ENCODE data around the gene FADS6.

Gene FADS6

DNA sequence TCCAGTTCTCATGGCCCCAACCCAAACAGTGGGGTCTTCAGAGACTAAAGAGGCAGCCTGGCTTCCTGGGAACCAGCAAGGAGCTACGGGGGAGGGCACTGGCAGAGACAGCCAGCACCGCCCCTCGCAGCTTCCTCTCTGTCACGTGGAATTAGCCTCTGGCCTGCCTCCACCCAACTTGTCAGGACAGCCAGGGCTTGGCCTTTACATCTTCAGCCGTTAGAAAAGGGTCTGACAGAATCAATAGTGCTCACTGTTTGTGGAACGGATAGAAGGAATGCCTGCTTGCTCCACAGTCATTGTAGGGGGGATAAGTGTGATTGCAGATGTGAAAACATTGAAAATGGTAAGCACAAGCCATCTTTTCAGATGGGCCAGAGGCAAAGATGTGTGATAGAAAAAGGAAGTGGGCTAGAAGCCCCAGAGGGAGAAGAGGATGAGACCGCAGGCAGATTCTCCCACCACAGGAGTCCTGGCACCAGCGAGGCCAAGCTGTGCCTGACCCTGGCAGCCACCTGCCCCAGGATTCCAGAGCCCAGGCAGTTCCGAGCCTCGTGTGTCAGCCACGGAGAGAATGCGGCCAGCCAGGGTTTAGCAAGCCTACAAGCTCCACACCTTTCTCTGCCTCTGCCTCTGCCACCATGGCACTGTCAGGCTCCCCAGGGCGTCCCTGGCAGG is 52.3 kb downstream of the FADS6 start:
- H3K9me2 ChIP-seq (replicated peaks; ENCODE audit: low read depth, low read length): no peaks in the 10 kb centered on the region
- TF ChIP-seq, protein P1, sequence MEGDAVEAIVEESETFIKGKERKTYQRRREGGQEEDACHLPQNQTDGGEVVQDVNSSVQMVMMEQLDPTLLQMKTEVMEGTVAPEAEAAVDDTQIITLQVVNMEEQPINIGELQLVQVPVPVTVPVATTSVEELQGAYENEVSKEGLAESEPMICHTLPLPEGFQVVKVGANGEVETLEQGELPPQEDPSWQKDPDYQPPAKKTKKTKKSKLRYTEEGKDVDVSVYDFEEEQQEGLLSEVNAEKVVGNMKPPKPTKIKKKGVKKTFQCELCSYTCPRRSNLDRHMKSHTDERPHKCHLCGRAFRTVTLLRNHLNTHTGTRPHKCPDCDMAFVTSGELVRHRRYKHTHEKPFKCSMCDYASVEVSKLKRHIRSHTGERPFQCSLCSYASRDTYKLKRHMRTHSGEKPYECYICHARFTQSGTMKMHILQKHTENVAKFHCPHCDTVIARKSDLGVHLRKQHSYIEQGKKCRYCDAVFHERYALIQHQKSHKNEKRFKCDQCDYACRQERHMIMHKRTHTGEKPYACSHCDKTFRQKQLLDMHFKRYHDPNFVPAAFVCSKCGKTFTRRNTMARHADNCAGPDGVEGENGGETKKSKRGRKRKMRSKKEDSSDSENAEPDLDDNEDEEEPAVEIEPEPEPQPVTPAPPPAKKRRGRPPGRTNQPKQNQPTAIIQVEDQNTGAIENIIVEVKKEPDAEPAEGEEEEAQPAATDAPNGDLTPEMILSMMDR (conservative IDR thresholded peaks at IDR 0.05; ENCODE audit: low read length): no peak
- no peak for TF ChIP-seq EZH2phosphoT487 (IDR thresholded peaks at IDR 0.05; ENCODE audit: borderline replicate concordance)

DNA sequence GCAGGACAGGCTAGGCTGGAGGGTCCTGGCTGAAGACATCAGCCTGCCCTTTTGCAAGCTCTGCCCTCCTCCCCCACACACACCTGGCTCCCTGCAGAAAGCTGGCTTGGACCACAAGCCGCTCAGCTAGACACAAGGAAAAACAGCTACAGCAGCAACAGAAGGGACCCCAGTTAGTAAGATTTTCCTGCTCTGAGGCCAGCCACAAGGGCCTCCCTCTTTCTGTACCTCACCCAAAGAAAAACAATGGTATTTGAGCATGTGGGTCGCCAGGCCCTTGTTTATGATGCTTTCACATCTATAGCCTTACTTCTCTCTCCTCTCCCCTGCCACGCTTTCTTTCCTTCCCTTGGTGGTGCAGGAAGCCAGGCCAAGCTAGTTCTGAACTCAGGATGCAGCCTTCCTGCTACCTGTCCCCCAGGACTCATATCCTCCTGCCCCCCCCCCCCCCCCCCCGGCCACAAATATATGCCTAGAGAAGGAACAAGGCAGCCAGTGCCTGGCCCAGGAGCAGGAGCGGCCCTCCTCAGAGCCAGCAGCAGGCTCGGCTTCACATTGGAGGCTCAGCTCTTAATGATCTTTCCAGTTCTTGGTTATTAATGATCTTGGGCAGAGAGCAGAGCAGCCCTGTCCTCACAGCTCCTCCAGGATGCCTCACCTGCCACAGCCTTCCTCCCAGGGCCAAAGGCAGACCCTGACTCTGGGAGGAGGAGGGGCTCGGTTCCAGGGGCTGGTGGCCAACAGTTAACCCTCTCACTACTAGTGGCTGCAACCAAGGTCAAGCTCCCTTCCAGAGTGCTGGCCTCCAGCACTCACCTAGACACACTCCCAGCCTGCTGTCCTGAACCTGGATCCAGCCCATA is 53.2 kb downstream of the FADS6 start:
- no peak overlapping the region for H3K9ac ChIP-seq (ENCODE audit: low read depth, low read length, poor library complexity, severe bottlenecking)
- no peaks in the 10 kb centered on the region for H3K79me2 ChIP-seq (ENCODE audit: insufficient read depth, low read length)
- peaks cover 12% of the 10 kb centered on the region; the same call in 1 of the 2 replicates for H3K36me3 ChIP-seq (ENCODE audit: insufficient read depth, low read length)
- H2AFZ ChIP-seq (ENCODE audit: low read length): no peak overlapping the region
- TF ChIP-seq, protein P1 (conservative IDR thresholded peaks at IDR 0.05; ENCODE audit: low read length): no peak
- TF ChIP-seq EZH2phosphoT487 (IDR thresholded peaks at IDR 0.05; ENCODE audit: borderline replicate concordance): no peak
- H3K27me3 ChIP-seq (ENCODE audit: insufficient read depth, low read length, poor library complexity, severe bottlenecking): no peaks in the 10 kb centered on the region
- H3K9me2 ChIP-seq (replicated peaks; ENCODE audit: low read depth, low read length): no peaks in the 10 kb centered on the region
- no peaks in the 10 kb centered on the region for H4K20me1 ChIP-seq (ENCODE audit: insufficient read depth, low read length, poor library complexity, severe bottlenecking)
- H3K9me3 ChIP-seq (ENCODE audit: insufficient read depth, low read depth, low read length): no peaks in the 10 kb centered on the region
- H3K4me1 ChIP-seq (ENCODE audit: insufficient read depth, low read length, poor library complexity, severe bottlenecking): peaks cover 14% of the 10 kb centered on the region
- H3F3A ChIP-seq (ENCODE audit: low read depth): no peaks in the 10 kb centered on the region
- no peak overlapping the region for H3K4me2 ChIP-seq (ENCODE audit: low read depth, low read length, poor library complexity, severe bottlenecking)
- H3K4me3 ChIP-seq (ENCODE audit: low read length, poor library complexity, severe bottlenecking): no peak overlapping the region

More for the DNA sequence above, 52.3 kb downstream of the FADS6 start:
- Histone ChIP-seq H3K4me3 (ENCODE audit: low read length, poor library complexity, severe bottlenecking) (no peak overlapping the region), H3K9ac (ENCODE audit: low read depth, low read length, poor library complexity, severe bottlenecking) (peak overlapping the region; percentile 23), H3F3A (ENCODE audit: low read depth) (no peaks in the 10 kb centered on the region), H4K20me1 (ENCODE audit: insufficient read depth, low read length, poor library complexity, severe bottlenecking) (no peaks in the 10 kb centered on the region), H3K36me3 (ENCODE audit: insufficient read depth, low read length) (peaks cover 12% of the 10 kb centered on the region; the same call in 1 of the 2 replicates), H3K79me2 (ENCODE audit: insufficient read depth, low read length) (no peaks in the 10 kb centered on the region), H2AFZ (ENCODE audit: low read length) (no peak overlapping the region), H3K4me1 (ENCODE audit: insufficient read depth, low read length, poor library complexity, severe bottlenecking) (peaks cover 14% of the 10 kb centered on the region), H3K9me3 (ENCODE audit: insufficient read depth, low read depth, low read length) (no peaks in the 10 kb centered on the region), H3K27me3 (ENCODE audit: insufficient read depth, low read length, poor library complexity, severe bottlenecking) (no peaks in the 10 kb centered on the region), H3K4me2 (ENCODE audit: low read depth, low read length, poor library complexity, severe bottlenecking) (no peak overlapping the region)

DNA sequence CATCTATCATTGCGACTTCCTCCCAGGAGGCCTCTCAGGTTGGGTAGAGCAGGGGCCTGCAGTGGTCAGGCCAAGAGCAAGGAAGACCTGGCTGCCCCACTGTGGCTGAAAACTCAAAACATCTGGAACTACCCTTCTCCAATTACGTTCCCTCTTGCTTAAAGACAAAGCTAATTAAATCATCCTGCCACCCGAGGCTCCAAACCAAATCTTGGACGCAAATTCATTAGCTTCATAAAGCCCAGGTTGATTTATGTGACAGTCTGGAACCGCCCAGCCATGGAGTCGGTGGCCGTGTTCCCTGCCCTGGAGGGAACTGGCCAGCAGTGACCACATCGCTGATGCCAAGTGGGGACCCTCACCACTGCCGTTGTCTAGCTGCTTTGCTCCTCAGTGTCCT is 55.2 kb downstream of the FADS6 start:
- no peaks in the 10 kb centered on the region for H3K79me2 ChIP-seq (ENCODE audit: insufficient read depth, low read length)
- no peak overlapping the region for H3K4me3 ChIP-seq (ENCODE audit: low read length, poor library complexity, severe bottlenecking)
- H3K36me3 ChIP-seq (ENCODE audit: insufficient read depth, low read length): peaks cover 12% of the 10 kb centered on the region; the same call in 1 of the 2 replicates
- no peaks in the 10 kb centered on the region for H3F3A ChIP-seq (ENCODE audit: low read depth)
- H3K4me2 ChIP-seq (ENCODE audit: low read depth, low read length, poor library complexity, severe bottlenecking): no peak overlapping the region
- no peak overlapping the region for H3K9ac ChIP-seq (ENCODE audit: low read depth, low read length, poor library complexity, severe bottlenecking)
- H3K9me3 ChIP-seq (ENCODE audit: insufficient read depth, low read depth, low read length): no peaks in the 10 kb centered on the region
- H3K4me1 ChIP-seq (ENCODE audit: insufficient read depth, low read length, poor library complexity, severe bottlenecking): peaks cover 14% of the 10 kb centered on the region
- no peaks in the 10 kb centered on the region for H3K27me3 ChIP-seq (ENCODE audit: insufficient read depth, low read length, poor library complexity, severe bottlenecking)
- H4K20me1 ChIP-seq (ENCODE audit: insufficient read depth, low read length, poor library complexity, severe bottlenecking): no peaks in the 10 kb centered on the region
- TF ChIP-seq EZH2phosphoT487 (IDR thresholded peaks at IDR 0.05; ENCODE audit: borderline replicate concordance): no peak
- TF ChIP-seq, protein P1 (conservative IDR thresholded peaks at IDR 0.05; ENCODE audit: low read length): no peak
- no peaks in the 10 kb centered on the region for H3K9me2 ChIP-seq (replicated peaks; ENCODE audit: low read depth, low read length)
- H2AFZ ChIP-seq (ENCODE audit: low read length): no peak overlapping the region

All from Loucy (cell line).